GM10248 (cell line): ENCODE measurements around the gene C1QTNF8.

Experiments used
- CTCF ChIA-PET: fragments of 300-600 bp; sonication (Branson Sonifier 250); formaldehyde crosslinking; extraction: SDS; loops from one replicate; lab custom pipeline; 2021; ENCODE audit warnings: antibody characterized with exemption; lab: Yijun Ruan, JAX
- POLR2A ChIA-PET: fragments of 350-650 bp; sonication (Branson Sonifier 250); formaldehyde crosslinking; extraction: SDS; loops from one replicate; lab custom pipeline; 2020; ENCODE audit warnings: antibody characterized with exemption; lab: Yijun Ruan, JAX
- DNase-seq: peaks from one replicate; pipeline ENCODE4 v3.0.0; 2012; ENCODE audit errors: extremely low spot score
- TF ChIP-seq, protein P1 (sequence below): IDR thresholded peaks from 2 replicates; pipeline ENCODE4 v1.5.1; 2012; ENCODE audit warnings: mild to moderate bottlenecking, low read depth; ENCODE audit errors: extremely low read depth, missing control alignments, control extremely low read depth

Gene C1QTNF8

GRCh38 chr16:1119766-1120576 lies 23.9 kb upstream of the C1QTNF8 start:
- no peak for DNase-seq
- POLR2A ChIA-PET: no interaction called here
- TF ChIP-seq, protein P1, sequence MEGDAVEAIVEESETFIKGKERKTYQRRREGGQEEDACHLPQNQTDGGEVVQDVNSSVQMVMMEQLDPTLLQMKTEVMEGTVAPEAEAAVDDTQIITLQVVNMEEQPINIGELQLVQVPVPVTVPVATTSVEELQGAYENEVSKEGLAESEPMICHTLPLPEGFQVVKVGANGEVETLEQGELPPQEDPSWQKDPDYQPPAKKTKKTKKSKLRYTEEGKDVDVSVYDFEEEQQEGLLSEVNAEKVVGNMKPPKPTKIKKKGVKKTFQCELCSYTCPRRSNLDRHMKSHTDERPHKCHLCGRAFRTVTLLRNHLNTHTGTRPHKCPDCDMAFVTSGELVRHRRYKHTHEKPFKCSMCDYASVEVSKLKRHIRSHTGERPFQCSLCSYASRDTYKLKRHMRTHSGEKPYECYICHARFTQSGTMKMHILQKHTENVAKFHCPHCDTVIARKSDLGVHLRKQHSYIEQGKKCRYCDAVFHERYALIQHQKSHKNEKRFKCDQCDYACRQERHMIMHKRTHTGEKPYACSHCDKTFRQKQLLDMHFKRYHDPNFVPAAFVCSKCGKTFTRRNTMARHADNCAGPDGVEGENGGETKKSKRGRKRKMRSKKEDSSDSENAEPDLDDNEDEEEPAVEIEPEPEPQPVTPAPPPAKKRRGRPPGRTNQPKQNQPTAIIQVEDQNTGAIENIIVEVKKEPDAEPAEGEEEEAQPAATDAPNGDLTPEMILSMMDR: no peak
- CTCF ChIA-PET: interaction anchor here (1.0 kb wide), 1 partner anchor 17 kb away, joined by 3 read pairs; no protein-coding TSS in a partner anchor

DNA sequence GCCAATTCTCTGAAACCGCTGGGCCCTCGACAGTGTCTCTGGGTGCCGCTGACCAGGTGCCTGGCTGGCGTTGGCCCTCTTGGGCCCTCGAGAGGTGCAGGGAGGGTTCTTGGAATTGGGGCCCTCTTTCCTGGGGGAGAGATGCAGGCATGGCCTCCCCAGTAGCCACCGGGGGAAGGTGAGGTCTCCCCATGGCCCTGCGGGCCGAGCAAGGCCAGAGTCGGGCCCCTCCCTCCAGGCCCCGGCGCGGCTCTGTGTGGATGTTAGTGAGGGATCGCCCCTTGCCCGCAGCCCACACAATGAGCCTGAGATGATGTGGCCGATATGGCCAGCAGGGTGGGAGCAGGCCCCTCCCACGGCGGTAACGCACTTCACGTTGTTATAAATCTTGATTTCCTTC lies 23.1 kb upstream of the C1QTNF8 start:
- DNase-seq: no peak
- TF ChIP-seq, protein P1: no peak
- CTCF ChIA-PET: interaction anchor here (1.0 kb wide), 1 partner anchor 16 kb away, joined by 3 read pairs; no protein-coding TSS in a partner anchor
- POLR2A ChIA-PET: no interaction called here

GRCh38 chr16:1117926-1118325 lies 21.9 kb upstream of the C1QTNF8 start:
- DNase-seq: no peak
- TF ChIP-seq, protein P1: no peak
- CTCF ChIA-PET: no interaction called here
- POLR2A ChIA-PET: no interaction called here

DNA sequence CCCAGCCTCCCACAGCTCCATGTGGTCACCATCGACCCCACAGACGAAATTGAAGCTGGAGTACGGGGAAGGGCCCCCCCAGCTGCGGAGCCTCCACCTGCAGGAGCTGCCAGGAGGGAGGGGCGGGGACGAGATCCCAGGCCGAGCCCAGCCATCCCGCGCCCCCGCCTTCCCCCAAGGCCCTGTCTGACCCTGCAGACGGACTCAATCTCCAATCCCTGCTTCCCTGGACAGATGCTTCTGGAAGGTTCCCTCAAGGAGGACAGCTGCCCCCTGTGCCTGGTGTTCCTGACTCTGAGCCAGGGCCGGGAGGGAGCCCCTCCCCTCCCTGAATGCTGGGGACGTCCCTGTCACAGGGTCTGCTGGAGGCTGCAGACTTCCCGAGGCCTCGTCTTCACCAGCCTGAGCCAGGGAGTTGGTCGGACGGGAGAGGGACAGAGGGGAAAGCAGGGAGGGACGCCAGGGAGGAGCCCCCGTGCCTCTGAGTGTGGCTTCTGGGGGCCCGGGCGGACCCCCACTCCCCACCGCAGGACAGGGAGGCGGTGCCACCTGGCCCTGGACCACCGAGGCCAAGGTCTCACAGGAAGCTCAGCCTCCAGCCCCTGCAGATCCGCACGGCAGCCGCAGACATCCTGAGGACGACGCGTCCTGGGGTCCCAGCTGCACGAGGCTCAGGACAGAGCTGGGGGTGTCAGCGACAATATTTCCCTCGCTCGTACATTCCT lies 21.3 kb upstream of the C1QTNF8 start:
- DNase-seq: no peak
- TF ChIP-seq, protein P1: no peak
- ChIA-PET CTCF (no interaction called here), POLR2A (no interaction called here)

GRCh38 chr16:1116693-1117077 lies 20.6 kb upstream of the C1QTNF8 start:
- TF ChIP-seq, protein P1: no peak
- CTCF ChIA-PET: no interaction called here
- POLR2A ChIA-PET: no interaction called here
- no peak for DNase-seq

- ChIA-PET POLR2A (no interaction called here), CTCF (no interaction called here)
- TF ChIP-seq, protein P1: no peak
Measured at GRCh38 chr16:1113889-1114526, 18.0 kb upstream of the C1QTNF8 start.

More at GRCh38 chr16:1113889-1114526, 18.0 kb upstream of the C1QTNF8 start:
- DNase-seq: no peak
